Peyer's patch (tissue), 4 donors: ENCODE data around the gene B4GALNT4.

Experiments used
- CTCF ChIP-seq, 6 experiments: fragments of 450-650 bp in 4 of 6; fragments of 200-600 bp in 2 of 6; sonication (generic) in 1 of 6; IDR thresholded peaks; one replicate each; pipeline ENCODE4 v1.5.1; 2017 to 2019; ENCODE audit warnings: antibody characterized with exemption in 6 of 6, mild to moderate bottlenecking in 3 of 6, moderate library complexity in 1 of 6
- POLR2A ChIP-seq, 2 donors: fragments of 450-650 bp; IDR thresholded peaks; one replicate each; pipeline ENCODE4 v1.5.1; 2017; ENCODE audit warnings: antibody characterized with exemption in 2 of 2, mild to moderate bottlenecking in 2 of 2, moderate library complexity in 2 of 2

- TF ChIP-seq CTCF (IDR thresholded peaks at IDR 0.05) (no peak), POLR2A (IDR thresholded peaks at IDR 0.05) (no peak)
Measured at GRCh38 chr11:377883-378500, 8.7 kb downstream of the B4GALNT4 start.
